ENCODE results near the gene CD274. TPM values are rescaled to one million over a fixed set of nuclear protein-coding genes. Genes with fewer than 3 reads are reported as not detected.

CD274 gene
- total RNA-seq, 1 experiment from 2014 or later = 0.62 TPM

DNA sequence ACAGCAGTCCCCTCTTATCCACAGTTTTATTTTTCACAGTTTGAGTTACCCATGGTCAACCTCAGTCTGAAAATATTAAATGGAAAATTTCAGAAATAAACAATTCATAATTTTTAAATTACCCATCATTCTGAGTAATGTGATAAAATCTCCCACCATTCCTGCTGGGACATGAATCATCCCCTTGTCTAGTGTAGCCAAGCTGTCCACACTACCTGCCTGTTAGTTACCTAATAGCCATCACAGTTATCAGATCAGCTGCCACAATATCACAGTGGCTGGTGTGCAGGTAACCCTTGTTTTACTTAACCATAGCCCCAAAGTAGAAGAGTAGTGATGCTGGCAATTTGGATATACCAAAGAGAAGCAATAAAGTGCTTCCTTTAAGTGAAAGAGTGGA, 23.3 kb upstream of the CD274 start:
- no peaks in the 10 kb centered on the region for H3K27me3 ChIP-seq (replicated peaks; ENCODE audit: insufficient read depth, low read depth, low read length, poor library complexity)
- H3K4me3 ChIP-seq (ENCODE audit: low read depth, low read length, poor library complexity, severe bottlenecking) = no peak overlapping the region
- no peak for TF ChIP-seq EZH2 (IDR thresholded peaks at IDR 0.05; ENCODE audit: borderline replicate concordance, low read depth, low read length, poor library complexity, severe bottlenecking)
- TF ChIP-seq, protein P1, sequence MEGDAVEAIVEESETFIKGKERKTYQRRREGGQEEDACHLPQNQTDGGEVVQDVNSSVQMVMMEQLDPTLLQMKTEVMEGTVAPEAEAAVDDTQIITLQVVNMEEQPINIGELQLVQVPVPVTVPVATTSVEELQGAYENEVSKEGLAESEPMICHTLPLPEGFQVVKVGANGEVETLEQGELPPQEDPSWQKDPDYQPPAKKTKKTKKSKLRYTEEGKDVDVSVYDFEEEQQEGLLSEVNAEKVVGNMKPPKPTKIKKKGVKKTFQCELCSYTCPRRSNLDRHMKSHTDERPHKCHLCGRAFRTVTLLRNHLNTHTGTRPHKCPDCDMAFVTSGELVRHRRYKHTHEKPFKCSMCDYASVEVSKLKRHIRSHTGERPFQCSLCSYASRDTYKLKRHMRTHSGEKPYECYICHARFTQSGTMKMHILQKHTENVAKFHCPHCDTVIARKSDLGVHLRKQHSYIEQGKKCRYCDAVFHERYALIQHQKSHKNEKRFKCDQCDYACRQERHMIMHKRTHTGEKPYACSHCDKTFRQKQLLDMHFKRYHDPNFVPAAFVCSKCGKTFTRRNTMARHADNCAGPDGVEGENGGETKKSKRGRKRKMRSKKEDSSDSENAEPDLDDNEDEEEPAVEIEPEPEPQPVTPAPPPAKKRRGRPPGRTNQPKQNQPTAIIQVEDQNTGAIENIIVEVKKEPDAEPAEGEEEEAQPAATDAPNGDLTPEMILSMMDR (conservative IDR thresholded peaks at IDR 0.05; ENCODE audit: low read depth, low read length) = no peak
- H3K9me3 ChIP-seq (ENCODE audit: low read depth, low read length, poor library complexity, severe bottlenecking) = no peaks in the 10 kb centered on the region
- DNase-seq (ENCODE audit: low spot score) = no peak
- no peak overlapping the region for H3K27ac ChIP-seq (ENCODE audit: low read depth, low read length, poor library complexity, severe bottlenecking)
- ChIA-PET POLR2A (ENCODE audit: low non-redundant PET) (no interaction called here), CTCF (interaction anchor here (1.1 kb wide), 1 partner anchor 163 kb away, joined by 3 read pairs; no protein-coding TSS in a partner anchor)
- intact Hi-C loops (cut with micrococcal nuclease; ENCODE audit: unreplicated experiment) = loop anchor here (5.0 to 10.0 kb wide), 3 partner anchors 432 to 1045 kb away; no protein-coding TSS in a partner anchor
- no peaks in the 10 kb centered on the region for H3K36me3 ChIP-seq (ENCODE audit: insufficient read depth, low read length, poor library complexity, severe bottlenecking)
- no peaks in the 10 kb centered on the region for H3K4me1 ChIP-seq (ENCODE audit: insufficient read depth, low read length, poor library complexity, severe bottlenecking)
- no TSS peak for BruUV-seq (replicated peaks)

DNA sequence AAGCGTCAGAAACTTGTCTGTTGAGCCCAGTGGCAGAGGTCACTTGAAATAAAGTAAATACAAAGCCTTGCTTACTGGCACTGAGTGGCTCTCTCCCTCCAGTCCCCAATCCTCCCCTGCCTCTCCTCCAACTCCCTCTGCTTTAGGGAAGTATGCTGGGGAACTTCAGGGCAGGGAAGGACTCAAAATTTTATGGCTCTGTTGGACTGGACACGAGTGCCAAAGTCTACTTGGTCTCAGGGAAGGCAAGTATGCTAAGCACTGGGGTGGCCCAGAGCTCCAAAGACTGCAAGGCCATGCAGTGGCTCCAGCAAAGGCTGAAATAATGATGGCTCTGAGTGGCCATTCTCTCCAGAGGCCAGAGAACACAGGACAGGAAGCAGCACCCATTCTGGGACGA, 22.2 kb upstream of the CD274 start:
- intact Hi-C loops (cut with micrococcal nuclease; ENCODE audit: unreplicated experiment) = loop anchor here (5.0 to 10.0 kb wide), 3 partner anchors 433 to 1046 kb away; no protein-coding TSS in a partner anchor
- ChIA-PET POLR2A (ENCODE audit: low non-redundant PET) (no interaction called here), CTCF (no interaction called here)
- H3K4me1 ChIP-seq (ENCODE audit: insufficient read depth, low read length, poor library complexity, severe bottlenecking) = no peaks in the 10 kb centered on the region
- H3K9me3 ChIP-seq (ENCODE audit: low read depth, low read length, poor library complexity, severe bottlenecking) = no peaks in the 10 kb centered on the region
- no peak overlapping the region for H3K27ac ChIP-seq (ENCODE audit: low read depth, low read length, poor library complexity, severe bottlenecking)
- no peaks in the 10 kb centered on the region for H3K27me3 ChIP-seq (replicated peaks; ENCODE audit: insufficient read depth, low read depth, low read length, poor library complexity)
- H3K4me3 ChIP-seq (ENCODE audit: low read depth, low read length, poor library complexity, severe bottlenecking) = no peak overlapping the region
- TF ChIP-seq EZH2 (IDR thresholded peaks at IDR 0.05; ENCODE audit: borderline replicate concordance, low read depth, low read length, poor library complexity, severe bottlenecking) = no peak
- TF ChIP-seq, protein P1 (conservative IDR thresholded peaks at IDR 0.05; ENCODE audit: low read depth, low read length) = no peak
- no TSS peak for BruUV-seq (replicated peaks)
- no peaks in the 10 kb centered on the region for H3K36me3 ChIP-seq (ENCODE audit: insufficient read depth, low read length, poor library complexity, severe bottlenecking)
- DNase-seq (ENCODE audit: low spot score) = no peak

DNA sequence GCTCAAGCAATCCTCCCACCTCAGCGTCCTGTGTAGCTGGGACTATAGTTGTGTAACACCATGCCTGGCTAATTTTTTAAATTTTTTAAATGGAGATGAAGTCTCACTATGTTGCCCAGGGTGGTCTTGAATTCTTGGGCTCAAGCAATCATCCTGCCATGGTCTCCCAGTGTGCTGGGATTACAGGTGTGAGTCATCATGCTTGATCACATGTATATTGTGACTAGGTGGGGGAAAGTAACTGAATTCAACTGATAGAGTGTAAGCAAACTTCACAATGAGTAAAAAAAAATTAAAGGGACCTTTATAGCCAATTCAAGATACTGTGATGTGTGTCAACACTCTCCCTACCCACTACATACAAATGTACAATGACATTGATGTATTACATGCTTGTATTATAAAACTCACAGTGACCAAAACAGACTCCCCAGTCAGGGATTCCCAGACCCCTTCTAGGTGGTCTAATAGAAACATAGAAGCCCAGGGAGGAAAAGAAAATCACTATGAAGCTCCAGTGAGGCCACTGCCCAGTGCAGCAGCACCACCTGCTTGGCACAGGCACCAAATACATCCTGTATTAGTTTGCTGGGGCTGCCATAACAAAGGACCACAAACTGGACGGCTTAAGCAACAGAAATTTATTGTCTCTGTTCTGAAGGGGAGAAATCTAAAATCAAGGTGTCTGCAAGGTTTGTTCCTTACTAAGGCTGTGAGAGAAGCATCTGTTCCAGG, 21.4 kb upstream of the CD274 start:
- Histone ChIP-seq H3K4me3 (ENCODE audit: low read depth, low read length, poor library complexity, severe bottlenecking) (no peak overlapping the region), H3K9me3 (ENCODE audit: low read depth, low read length, poor library complexity, severe bottlenecking) (no peaks in the 10 kb centered on the region), H3K4me1 (ENCODE audit: insufficient read depth, low read length, poor library complexity, severe bottlenecking) (no peaks in the 10 kb centered on the region), H3K27me3 (replicated peaks; ENCODE audit: insufficient read depth, low read depth, low read length, poor library complexity) (no peaks in the 10 kb centered on the region), H3K27ac (ENCODE audit: low read depth, low read length, poor library complexity, severe bottlenecking) (no peak overlapping the region), H3K36me3 (ENCODE audit: insufficient read depth, low read length, poor library complexity, severe bottlenecking) (no peaks in the 10 kb centered on the region)
- no peak for DNase-seq (ENCODE audit: low spot score)
- CTCF ChIA-PET = no interaction called here
- POLR2A ChIA-PET (ENCODE audit: low non-redundant PET) = interaction anchor here (0.7 kb wide), 1 partner anchor 38 kb away, joined by 3 read pairs; no protein-coding TSS in a partner anchor
- no TSS peak for BruUV-seq (replicated peaks)
- intact Hi-C loops (cut with micrococcal nuclease; ENCODE audit: unreplicated experiment) = loop anchor here (5.0 to 10.0 kb wide), 3 partner anchors 434 to 1047 kb away; no protein-coding TSS in a partner anchor
- TF ChIP-seq EZH2 (IDR thresholded peaks at IDR 0.05; ENCODE audit: borderline replicate concordance, low read depth, low read length, poor library complexity, severe bottlenecking) = no peak
- TF ChIP-seq, protein P1 (conservative IDR thresholded peaks at IDR 0.05; ENCODE audit: low read depth, low read length) = no peak

Data from A673 (cell line).